Left ventricle myocardium inferior (tissue), 1 donor: ENCODE measurements around the gene CLDN25. TPM values are rescaled to one million over a fixed set of nuclear protein-coding genes. Genes with fewer than 3 reads are reported as not detected.

Experiments used
- DNase-seq: peaks from one replicate; pipeline ENCODE4 v3.0.0-alpha.2; 2020
- H3K27ac ChIP-seq: fragments of 200-600 bp; replicated peaks from 2 replicates; pipeline ENCODE4 v1.8.0; 2021
- H3K27me3 ChIP-seq: fragments of 200-600 bp; 2 replicates; pipeline ENCODE4 v1.8.0; 2021; ENCODE audit warnings: low read depth
- H3K36me3 ChIP-seq: fragments of 200-600 bp; 2 replicates; pipeline ENCODE4 v1.8.0; 2021
- H3K4me1 ChIP-seq: fragments of 200-600 bp; 2 replicates; pipeline ENCODE4 v1.8.0; 2021
- H3K4me3 ChIP-seq: fragments of 200-600 bp; 2 replicates; pipeline ENCODE4 v1.8.0; 2021; ENCODE audit warnings: mild to moderate bottlenecking, moderate library complexity
- H3K9me3 ChIP-seq: fragments of 200-600 bp; replicated peaks from 2 replicates; pipeline ENCODE4 v1.8.0; 2021
- CTCF ChIP-seq: fragments of 200-600 bp; IDR thresholded peaks from 2 replicates; pipeline ENCODE4 v1.8.0; 2021; ENCODE audit warnings: antibody characterized with exemption, mild to moderate bottlenecking, borderline replicate concordance
- intact Hi-C: fragments of 100-400 bp; cut with micrococcal nuclease; formaldehyde crosslinking; loops from one replicate; pipeline ENCODE4 v1.11.0; 2022
- total RNA-seq: library from RNA; stranded (reverse); fragmentation: NEBNext Ultra II Directional; extraction: Animal tissue kit (Norgen Biotek cat#: 25700); gene quantifications from one replicate; pipeline ENCODE4 v1.2.1, GENCODE V29; 2021
- donor health status: DM: no; HTN: yes; CAD: no; lungs with severe emphysema.

CLDN25 gene
- total RNA-seq, 1 donor from 2014 or later: not detected

GRCh38 chr11:113817162-113817561, 37.6 kb downstream of the CLDN25 start:
- no peak for DNase-seq
- intact Hi-C loops: no loop called here
- no peak for TF ChIP-seq CTCF
- Histone ChIP-seq H3K36me3 (peaks cover 90% of the 10 kb centered on the region), H3K4me1 (peaks cover 13% of the 10 kb centered on the region), H3K27me3 (no peaks in the 10 kb centered on the region), H3K9me3 (no peaks in the 10 kb centered on the region), H3K4me3 (no peak overlapping the region), H3K27ac (no peak overlapping the region)

- H3K9me3 ChIP-seq: no peaks in the 10 kb centered on the region
- no peak overlapping the region for H3K4me3 ChIP-seq
- peaks cover 90% of the 10 kb centered on the region for H3K36me3 ChIP-seq
- no peaks in the 10 kb centered on the region for H3K27me3 ChIP-seq
- TF ChIP-seq CTCF: no peak
- intact Hi-C loops: no loop called here
- H3K4me1 ChIP-seq: peaks cover 13% of the 10 kb centered on the region
- no peak for DNase-seq
- peak overlapping the region; percentile 14 for H3K27ac ChIP-seq
Observed at GRCh38 chr11:113817626-113818025, 38.0 kb downstream of the CLDN25 start.

- H3K27ac ChIP-seq: no peak overlapping the region
- H3K4me1 ChIP-seq: peaks cover 5% of the 10 kb centered on the region
- intact Hi-C loops: no loop called here
- TF ChIP-seq CTCF: no peak
- peaks cover 90% of the 10 kb centered on the region for H3K36me3 ChIP-seq
- DNase-seq: no peak
- no peaks in the 10 kb centered on the region for H3K9me3 ChIP-seq
- H3K4me3 ChIP-seq: no peak overlapping the region
- no peaks in the 10 kb centered on the region for H3K27me3 ChIP-seq
Observed at GRCh38 chr11:113818426-113818825, 38.8 kb downstream of the CLDN25 start.

DNA sequence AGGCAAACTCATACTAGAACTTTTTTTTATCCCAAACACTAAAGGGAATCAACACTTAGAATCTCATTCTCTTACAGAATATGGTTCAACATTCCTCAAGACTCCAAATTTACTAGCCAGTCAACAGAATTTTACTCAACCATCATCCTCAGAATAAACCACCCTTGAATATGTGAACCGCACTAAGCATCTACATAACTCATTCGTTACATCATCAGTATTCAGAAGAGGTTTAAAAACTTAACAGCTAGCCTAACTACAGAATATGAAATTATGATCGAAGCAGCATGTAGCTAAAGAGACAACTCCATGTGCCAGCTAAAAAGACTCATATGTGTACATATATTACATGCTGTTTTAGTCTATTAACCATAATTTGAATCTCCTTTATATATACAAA, 47.9 kb downstream of the CLDN25 start:
- intact Hi-C loops: no loop called here
- Histone ChIP-seq H3K36me3 (peaks cover 98% of the 10 kb centered on the region), H3K4me1 (peaks cover 9% of the 10 kb centered on the region)

GRCh38 chr11:113828191-113828590, 48.6 kb downstream of the CLDN25 start:
- peaks cover 98% of the 10 kb centered on the region for H3K36me3 ChIP-seq
- TF ChIP-seq CTCF: no peak
- peaks cover 9% of the 10 kb centered on the region for H3K4me1 ChIP-seq
- H3K27me3 ChIP-seq: no peaks in the 10 kb centered on the region
- no peak overlapping the region for H3K4me3 ChIP-seq
- intact Hi-C loops: no loop called here
- H3K9me3 ChIP-seq: no peaks in the 10 kb centered on the region
- no peak overlapping the region for H3K27ac ChIP-seq
- DNase-seq: no peak

More for the DNA sequence above, 47.9 kb downstream of the CLDN25 start:
- no peaks in the 10 kb centered on the region for H3K9me3 ChIP-seq
- no peak for DNase-seq
- H3K4me3 ChIP-seq: no peak overlapping the region
- no peak for TF ChIP-seq CTCF
- no peaks in the 10 kb centered on the region for H3K27me3 ChIP-seq
- H3K27ac ChIP-seq: no peak overlapping the region

DNA sequence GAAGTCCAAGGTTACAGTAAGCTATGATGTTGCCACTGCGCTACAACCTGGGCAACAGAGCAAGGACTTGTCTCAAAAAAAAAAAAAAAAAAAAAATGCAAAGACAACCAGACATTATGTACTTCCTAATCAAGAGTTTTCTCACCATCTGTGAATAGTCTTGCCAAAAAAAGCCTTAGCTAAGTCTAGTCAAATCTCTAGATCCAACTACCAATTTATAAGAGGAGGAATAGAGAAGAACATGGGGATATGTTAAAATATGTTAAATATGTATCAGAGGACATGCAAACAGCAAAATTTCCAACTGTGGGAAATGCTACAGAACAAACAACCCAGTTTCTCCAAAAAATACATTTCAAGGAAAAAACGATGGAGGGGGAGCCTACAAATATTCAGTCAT, 50.2 kb downstream of the CLDN25 start:
- no peak overlapping the region for H3K27ac ChIP-seq
- peaks cover 17% of the 10 kb centered on the region for H3K4me1 ChIP-seq
- DNase-seq: no peak
- H3K9me3 ChIP-seq: no peaks in the 10 kb centered on the region
- TF ChIP-seq CTCF: no peak
- H3K27me3 ChIP-seq: no peaks in the 10 kb centered on the region
- peaks cover 96% of the 10 kb centered on the region for H3K36me3 ChIP-seq
- intact Hi-C loops: no loop called here
- H3K4me3 ChIP-seq: no peak overlapping the region
